ENCODE measurements around the gene S100Z. TPM values are rescaled to one million over a fixed set of nuclear protein-coding genes. Genes with fewer than 3 reads are reported as not detected.

Gene S100Z
- total and polyA plus RNA-seq, 10 of the 15 experiments (the other 5 are each of a cell fraction or from before 2014, with no cell fraction given) = 0.12 to 0.51 (median 0.30) TPM; not detected in 2

DNA sequence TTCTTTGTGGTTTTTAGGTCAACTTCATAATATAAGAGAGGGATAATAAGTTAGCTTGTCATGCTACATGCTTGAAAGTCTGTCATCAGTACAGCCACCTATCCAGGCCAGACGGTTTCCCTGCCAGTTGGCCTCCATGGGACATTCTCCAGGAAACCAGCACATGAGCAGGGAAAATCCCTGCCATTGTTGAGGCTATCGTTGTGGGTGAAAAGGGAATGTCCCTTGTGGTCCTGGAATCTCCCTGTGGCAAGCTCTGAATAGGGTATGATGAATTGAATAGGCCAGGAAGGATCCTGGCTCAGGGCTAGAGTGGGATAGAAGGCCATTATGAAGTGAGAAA, 18.7 kb upstream of the S100Z start (continued):
- TF ChIP-seq RUNX3 (IDR thresholded peaks at IDR 0.05; ENCODE audit: low read length) (peak; percentile 98), DPF2 (IDR thresholded peaks at IDR 0.05) (no peak), TBL1XR1 (IDR thresholded peaks at IDR 0.05; ENCODE audit: low read depth, low read length) (no peak), CBFB (IDR thresholded peaks at IDR 0.05; ENCODE audit: low read depth) (peak; percentile 88), ATF7 (IDR thresholded peaks at IDR 0.05; ENCODE audit: low read depth) (no peak; the same call in 1 of the 2 replicates), IKZF1 (conservative IDR thresholded peaks at IDR 0.05) (peak; percentile 81), PAX5 (IDR thresholded peaks at IDR 0.05; ENCODE audit: borderline replicate concordance, low read depth, low read length) (0 out of 2 replicates have a peak, but pooled peaks have one; percentile 38), ZBED1 (IDR thresholded peaks at IDR 0.05; ENCODE audit: borderline replicate concordance) (no peak), BMI1 (IDR thresholded peaks at IDR 0.05; ENCODE audit: borderline replicate concordance) (no peak), EED (IDR thresholded peaks at IDR 0.05; ENCODE audit: low read depth) (peak; percentile 95), MTA2 (IDR thresholded peaks at IDR 0.05; ENCODE audit: low read depth) (peak; percentile 56; the same call in 1 of the 2 replicates)
- TF ChIP-seq, protein P1, sequence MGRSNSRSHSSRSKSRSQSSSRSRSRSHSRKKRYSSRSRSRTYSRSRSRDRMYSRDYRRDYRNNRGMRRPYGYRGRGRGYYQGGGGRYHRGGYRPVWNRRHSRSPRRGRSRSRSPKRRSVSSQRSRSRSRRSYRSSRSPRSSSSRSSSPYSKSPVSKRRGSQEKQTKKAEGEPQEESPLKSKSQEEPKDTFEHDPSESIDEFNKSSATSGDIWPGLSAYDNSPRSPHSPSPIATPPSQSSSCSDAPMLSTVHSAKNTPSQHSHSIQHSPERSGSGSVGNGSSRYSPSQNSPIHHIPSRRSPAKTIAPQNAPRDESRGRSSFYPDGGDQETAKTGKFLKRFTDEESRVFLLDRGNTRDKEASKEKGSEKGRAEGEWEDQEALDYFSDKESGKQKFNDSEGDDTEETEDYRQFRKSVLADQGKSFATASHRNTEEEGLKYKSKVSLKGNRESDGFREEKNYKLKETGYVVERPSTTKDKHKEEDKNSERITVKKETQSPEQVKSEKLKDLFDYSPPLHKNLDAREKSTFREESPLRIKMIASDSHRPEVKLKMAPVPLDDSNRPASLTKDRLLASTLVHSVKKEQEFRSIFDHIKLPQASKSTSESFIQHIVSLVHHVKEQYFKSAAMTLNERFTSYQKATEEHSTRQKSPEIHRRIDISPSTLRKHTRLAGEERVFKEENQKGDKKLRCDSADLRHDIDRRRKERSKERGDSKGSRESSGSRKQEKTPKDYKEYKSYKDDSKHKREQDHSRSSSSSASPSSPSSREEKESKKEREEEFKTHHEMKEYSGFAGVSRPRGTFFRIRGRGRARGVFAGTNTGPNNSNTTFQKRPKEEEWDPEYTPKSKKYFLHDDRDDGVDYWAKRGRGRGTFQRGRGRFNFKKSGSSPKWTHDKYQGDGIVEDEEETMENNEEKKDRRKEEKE (IDR thresholded peaks at IDR 0.05) = no peak
- TF ChIP-seq, protein P2, sequence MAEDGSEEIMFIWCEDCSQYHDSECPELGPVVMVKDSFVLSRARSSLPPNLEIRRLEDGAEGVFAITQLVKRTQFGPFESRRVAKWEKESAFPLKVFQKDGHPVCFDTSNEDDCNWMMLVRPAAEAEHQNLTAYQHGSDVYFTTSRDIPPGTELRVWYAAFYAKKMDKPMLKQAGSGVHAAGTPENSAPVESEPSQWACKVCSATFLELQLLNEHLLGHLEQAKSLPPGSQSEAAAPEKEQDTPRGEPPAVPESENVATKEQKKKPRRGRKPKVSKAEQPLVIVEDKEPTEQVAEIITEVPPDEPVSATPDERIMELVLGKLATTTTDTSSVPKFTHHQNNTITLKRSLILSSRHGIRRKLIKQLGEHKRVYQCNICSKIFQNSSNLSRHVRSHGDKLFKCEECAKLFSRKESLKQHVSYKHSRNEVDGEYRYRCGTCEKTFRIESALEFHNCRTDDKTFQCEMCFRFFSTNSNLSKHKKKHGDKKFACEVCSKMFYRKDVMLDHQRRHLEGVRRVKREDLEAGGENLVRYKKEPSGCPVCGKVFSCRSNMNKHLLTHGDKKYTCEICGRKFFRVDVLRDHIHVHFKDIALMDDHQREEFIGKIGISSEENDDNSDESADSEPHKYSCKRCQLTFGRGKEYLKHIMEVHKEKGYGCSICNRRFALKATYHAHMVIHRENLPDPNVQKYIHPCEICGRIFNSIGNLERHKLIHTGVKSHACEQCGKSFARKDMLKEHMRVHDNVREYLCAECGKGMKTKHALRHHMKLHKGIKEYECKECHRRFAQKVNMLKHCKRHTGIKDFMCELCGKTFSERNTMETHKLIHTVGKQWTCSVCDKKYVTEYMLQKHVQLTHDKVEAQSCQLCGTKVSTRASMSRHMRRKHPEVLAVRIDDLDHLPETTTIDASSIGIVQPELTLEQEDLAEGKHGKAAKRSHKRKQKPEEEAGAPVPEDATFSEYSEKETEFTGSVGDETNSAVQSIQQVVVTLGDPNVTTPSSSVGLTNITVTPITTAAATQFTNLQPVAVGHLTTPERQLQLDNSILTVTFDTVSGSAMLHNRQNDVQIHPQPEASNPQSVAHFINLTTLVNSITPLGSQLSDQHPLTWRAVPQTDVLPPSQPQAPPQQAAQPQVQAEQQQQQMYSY (CRISPR knock-in tag; IDR thresholded peaks at IDR 0.05) = no peak
- TF ChIP-seq, protein P3, sequence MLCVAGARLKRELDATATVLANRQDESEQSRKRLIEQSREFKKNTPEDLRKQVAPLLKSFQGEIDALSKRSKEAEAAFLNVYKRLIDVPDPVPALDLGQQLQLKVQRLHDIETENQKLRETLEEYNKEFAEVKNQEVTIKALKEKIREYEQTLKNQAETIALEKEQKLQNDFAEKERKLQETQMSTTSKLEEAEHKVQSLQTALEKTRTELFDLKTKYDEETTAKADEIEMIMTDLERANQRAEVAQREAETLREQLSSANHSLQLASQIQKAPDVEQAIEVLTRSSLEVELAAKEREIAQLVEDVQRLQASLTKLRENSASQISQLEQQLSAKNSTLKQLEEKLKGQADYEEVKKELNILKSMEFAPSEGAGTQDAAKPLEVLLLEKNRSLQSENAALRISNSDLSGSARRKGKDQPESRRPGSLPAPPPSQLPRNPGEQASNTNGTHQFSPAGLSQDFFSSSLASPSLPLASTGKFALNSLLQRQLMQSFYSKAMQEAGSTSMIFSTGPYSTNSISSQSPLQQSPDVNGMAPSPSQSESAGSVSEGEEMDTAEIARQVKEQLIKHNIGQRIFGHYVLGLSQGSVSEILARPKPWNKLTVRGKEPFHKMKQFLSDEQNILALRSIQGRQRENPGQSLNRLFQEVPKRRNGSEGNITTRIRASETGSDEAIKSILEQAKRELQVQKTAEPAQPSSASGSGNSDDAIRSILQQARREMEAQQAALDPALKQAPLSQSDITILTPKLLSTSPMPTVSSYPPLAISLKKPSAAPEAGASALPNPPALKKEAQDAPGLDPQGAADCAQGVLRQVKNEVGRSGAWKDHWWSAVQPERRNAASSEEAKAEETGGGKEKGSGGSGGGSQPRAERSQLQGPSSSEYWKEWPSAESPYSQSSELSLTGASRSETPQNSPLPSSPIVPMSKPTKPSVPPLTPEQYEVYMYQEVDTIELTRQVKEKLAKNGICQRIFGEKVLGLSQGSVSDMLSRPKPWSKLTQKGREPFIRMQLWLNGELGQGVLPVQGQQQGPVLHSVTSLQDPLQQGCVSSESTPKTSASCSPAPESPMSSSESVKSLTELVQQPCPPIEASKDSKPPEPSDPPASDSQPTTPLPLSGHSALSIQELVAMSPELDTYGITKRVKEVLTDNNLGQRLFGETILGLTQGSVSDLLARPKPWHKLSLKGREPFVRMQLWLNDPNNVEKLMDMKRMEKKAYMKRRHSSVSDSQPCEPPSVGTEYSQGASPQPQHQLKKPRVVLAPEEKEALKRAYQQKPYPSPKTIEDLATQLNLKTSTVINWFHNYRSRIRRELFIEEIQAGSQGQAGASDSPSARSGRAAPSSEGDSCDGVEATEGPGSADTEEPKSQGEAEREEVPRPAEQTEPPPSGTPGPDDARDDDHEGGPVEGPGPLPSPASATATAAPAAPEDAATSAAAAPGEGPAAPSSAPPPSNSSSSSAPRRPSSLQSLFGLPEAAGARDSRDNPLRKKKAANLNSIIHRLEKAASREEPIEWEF (IDR thresholded peaks at IDR 0.05; ENCODE audit: insufficient replicate concordance, low read depth, low read length) = no peak
- TF ChIP-seq, protein P4, sequence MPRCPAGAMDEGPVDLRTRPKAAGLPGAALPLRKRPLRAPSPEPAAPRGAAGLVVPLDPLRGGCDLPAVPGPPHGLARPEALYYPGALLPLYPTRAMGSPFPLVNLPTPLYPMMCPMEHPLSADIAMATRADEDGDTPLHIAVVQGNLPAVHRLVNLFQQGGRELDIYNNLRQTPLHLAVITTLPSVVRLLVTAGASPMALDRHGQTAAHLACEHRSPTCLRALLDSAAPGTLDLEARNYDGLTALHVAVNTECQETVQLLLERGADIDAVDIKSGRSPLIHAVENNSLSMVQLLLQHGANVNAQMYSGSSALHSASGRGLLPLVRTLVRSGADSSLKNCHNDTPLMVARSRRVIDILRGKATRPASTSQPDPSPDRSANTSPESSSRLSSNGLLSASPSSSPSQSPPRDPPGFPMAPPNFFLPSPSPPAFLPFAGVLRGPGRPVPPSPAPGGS (IDR thresholded peaks at IDR 0.05; ENCODE audit: borderline replicate concordance, insufficient read depth, low read depth, low read length, poor library complexity, severe bottlenecking) = peak; percentile 88
- TF ChIP-seq, protein P5, sequence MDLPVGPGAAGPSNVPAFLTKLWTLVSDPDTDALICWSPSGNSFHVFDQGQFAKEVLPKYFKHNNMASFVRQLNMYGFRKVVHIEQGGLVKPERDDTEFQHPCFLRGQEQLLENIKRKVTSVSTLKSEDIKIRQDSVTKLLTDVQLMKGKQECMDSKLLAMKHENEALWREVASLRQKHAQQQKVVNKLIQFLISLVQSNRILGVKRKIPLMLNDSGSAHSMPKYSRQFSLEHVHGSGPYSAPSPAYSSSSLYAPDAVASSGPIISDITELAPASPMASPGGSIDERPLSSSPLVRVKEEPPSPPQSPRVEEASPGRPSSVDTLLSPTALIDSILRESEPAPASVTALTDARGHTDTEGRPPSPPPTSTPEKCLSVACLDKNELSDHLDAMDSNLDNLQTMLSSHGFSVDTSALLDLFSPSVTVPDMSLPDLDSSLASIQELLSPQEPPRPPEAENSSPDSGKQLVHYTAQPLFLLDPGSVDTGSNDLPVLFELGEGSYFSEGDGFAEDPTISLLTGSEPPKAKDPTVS (IDR thresholded peaks at IDR 0.05; ENCODE audit: low read depth, low read length) = no peak
